Sigmoid colon (tissue), 7 donors: ENCODE data around the gene USP22. TPM values are rescaled to one million over a fixed set of nuclear protein-coding genes. Genes with fewer than 3 reads are reported as not detected.

ENCODE experiments used
- DNase-seq: peaks from one replicate; pipeline ENCODE4 v3.0.0-alpha.2; 2019
- H3K27ac ChIP-seq, 4 donors: fragments of 200-600 bp; sonication (generic); one replicate each; pipeline ENCODE4 v1.5.1; 2016 to 2019; ENCODE audit warnings: mild to moderate bottlenecking in 1 of 4
- H3K27me3 ChIP-seq, 3 donors: fragments of 200-600 bp; sonication (generic); one replicate each; pipeline ENCODE4 v1.5.1; 2019; ENCODE audit warnings: mild to moderate bottlenecking in 1 of 3
- H3K36me3 ChIP-seq, 4 donors: fragments of 200-600 bp; sonication (generic); one replicate each; pipeline ENCODE4 v1.5.1; 2016 to 2019
- H3K4me1 ChIP-seq, 4 donors: fragments of 200-600 bp; sonication (generic); one replicate each; pipeline ENCODE4 v1.5.1; 2017 to 2019
- H3K4me3 ChIP-seq, 4 donors: fragments of 200-600 bp; sonication (generic); one replicate each; pipeline ENCODE4 v1.5.1; 2017 to 2019; ENCODE audit warnings: mild to moderate bottlenecking in 2 of 4, moderate library complexity in 1 of 4
- H3K9me3 ChIP-seq, 4 donors: fragments of 200-600 bp in 3 of 4; sonication (generic) in 3 of 4; one replicate each; pipeline versions ENCODE4 v1.5.1 to v1.6.1; 2013 to 2019
- EP300 ChIP-seq, 4 donors: sonication (generic); formaldehyde crosslinking; IDR thresholded peaks; one replicate each; pipeline ENCODE4 v1.6.1; 2017; ENCODE audit warnings: antibody characterized with exemption in 4 of 4
- POLR2A ChIP-seq, 2 donors: fragments of 450-650 bp; IDR thresholded peaks; one replicate each; pipeline ENCODE4 v1.6.1; 2016; ENCODE audit warnings: antibody characterized with exemption in 2 of 2, mild to moderate bottlenecking in 2 of 2, moderate library complexity in 2 of 2
- POLR2AphosphoS5 ChIP-seq, 4 donors: sonication (generic); formaldehyde crosslinking; IDR thresholded peaks; one replicate each; pipeline ENCODE4 v1.6.1; 2017; ENCODE audit warnings: antibody characterized with exemption in 4 of 4
- WGBS, 2 donors: extraction: QIAGEN DNeasy Blood & Tissue Kit; methylation state at CpG; one replicate each; pipeline ENCODE4 v1.1.7; 2013; 5-methylcytosine and 5-hydroxymethylcytosine counted together
- intact Hi-C: fragments of 100-400 bp; cut with DNase I; formaldehyde crosslinking; loops from one replicate; pipeline ENCODE4 v1.15.1; 2023
- polyA plus RNA-seq, 3 donors: library from polyadenylated mRNA; stranded (reverse); fragments of 200-250 nt; gene quantifications; one replicate each; pipeline ENCODE4 v1.2.3, GENCODE V29; 2013
- total RNA-seq, 4 donors: library from RNA; depleted of rRNA; stranded (reverse); fragments of >200 nt; gene quantifications; one replicate each; pipeline ENCODE4 v1.1.0, GENCODE V29; 2016
- TF ChIP-seq, protein P1 (sequence below), 4 experiments: fragments of 450-650 bp in 3 of 4; fragments of 200-600 bp in 1 of 4; IDR thresholded peaks; one replicate each; pipeline ENCODE4 v1.5.1; 2016 to 2019; ENCODE audit warnings: antibody characterized with exemption in 4 of 4, mild to moderate bottlenecking in 3 of 4, moderate library complexity in 2 of 4
- donor health status: healthy with polysubstance abuse.
- donor health status: Bipolar disorder and iron deficiency.
- donor health status: healthy.

USP22 gene
- total and polyA plus RNA-seq, 7 donors = 25.2 to 84.2 (median 71.2) TPM

DNA sequence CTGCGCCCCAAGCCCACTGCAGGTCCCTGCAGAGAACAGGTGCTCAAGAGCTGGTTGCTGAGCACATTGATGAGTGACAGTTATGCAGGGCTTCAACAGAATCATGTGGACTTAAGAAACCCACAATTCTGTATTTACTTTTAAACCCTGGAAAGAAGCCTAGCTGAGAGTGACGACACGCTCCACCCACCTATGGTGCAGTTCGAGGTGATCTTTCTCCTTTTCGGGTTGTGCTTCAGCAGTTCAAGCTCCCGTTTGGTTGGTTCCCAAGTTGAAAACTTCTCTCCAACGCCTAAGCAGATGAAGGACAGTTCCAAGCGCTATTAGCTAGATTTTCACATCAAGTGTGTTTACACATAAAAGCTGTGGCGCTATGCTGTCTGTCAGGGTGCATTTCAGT lies 23.9 kb downstream of the USP22 start:
- peak overlapping the region; percentile 59 to 79 (median 60) for H3K27ac ChIP-seq
- TF ChIP-seq POLR2A (IDR thresholded peaks at IDR 0.05) (no peak), POLR2AphosphoS5 (IDR thresholded peaks at IDR 0.05) (peak in 2 of 4 donors; percentile 37 to 46), EP300 (IDR thresholded peaks at IDR 0.05) (peak in 2 of 4 donors; percentile 10 to 29)
- intact Hi-C loops = no loop called here
- peaks cover 36 to 78% (median 62%) of the 10 kb centered on the region in 4 donors for H3K36me3 ChIP-seq
- H3K9me3 ChIP-seq = no peaks in the 10 kb centered on the region
- H3K27me3 ChIP-seq = no peaks in the 10 kb centered on the region
- peak; percentile 66 for DNase-seq
- no peak overlapping the region for H3K4me3 ChIP-seq
- WGBS, 2 donors = 84 to 90% methylated on average over 9 of the region's 9 CpGs
- peaks cover 0 to 55% (median 40%) of the 10 kb centered on the region in 4 donors for H3K4me1 ChIP-seq

DNA sequence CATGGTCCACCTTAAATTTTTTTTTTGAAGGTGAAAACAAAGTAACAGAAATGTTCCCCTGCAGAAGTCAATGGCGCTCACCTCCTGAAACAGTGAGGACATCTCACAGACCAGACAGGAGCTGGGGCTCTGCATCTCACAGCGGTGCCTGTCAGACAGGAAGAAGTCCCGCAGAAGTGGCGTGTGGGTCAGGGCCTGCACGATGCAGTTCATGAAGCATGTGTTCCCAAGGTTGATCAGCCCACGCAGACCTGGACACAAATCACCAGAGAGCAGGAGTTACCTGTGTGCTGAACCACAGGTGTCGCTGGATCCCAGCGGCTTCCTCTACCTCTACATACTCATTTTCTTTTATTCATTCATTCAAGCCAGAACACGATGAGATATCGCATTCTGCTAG lies 24.9 kb downstream of the USP22 start:
- no peaks in the 10 kb centered on the region for H3K9me3 ChIP-seq
- peaks cover 36 to 88% (median 62%) of the 10 kb centered on the region in 4 donors for H3K36me3 ChIP-seq
- H3K4me3 ChIP-seq = no peak overlapping the region
- TF ChIP-seq POLR2AphosphoS5 (IDR thresholded peaks at IDR 0.05) (no peak), POLR2A (IDR thresholded peaks at IDR 0.05) (no peak), EP300 (IDR thresholded peaks at IDR 0.05) (no peak)
- TF ChIP-seq, protein P1, sequence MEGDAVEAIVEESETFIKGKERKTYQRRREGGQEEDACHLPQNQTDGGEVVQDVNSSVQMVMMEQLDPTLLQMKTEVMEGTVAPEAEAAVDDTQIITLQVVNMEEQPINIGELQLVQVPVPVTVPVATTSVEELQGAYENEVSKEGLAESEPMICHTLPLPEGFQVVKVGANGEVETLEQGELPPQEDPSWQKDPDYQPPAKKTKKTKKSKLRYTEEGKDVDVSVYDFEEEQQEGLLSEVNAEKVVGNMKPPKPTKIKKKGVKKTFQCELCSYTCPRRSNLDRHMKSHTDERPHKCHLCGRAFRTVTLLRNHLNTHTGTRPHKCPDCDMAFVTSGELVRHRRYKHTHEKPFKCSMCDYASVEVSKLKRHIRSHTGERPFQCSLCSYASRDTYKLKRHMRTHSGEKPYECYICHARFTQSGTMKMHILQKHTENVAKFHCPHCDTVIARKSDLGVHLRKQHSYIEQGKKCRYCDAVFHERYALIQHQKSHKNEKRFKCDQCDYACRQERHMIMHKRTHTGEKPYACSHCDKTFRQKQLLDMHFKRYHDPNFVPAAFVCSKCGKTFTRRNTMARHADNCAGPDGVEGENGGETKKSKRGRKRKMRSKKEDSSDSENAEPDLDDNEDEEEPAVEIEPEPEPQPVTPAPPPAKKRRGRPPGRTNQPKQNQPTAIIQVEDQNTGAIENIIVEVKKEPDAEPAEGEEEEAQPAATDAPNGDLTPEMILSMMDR (IDR thresholded peaks at IDR 0.05) = no peak
- H3K27me3 ChIP-seq = no peaks in the 10 kb centered on the region
- peaks cover 0 to 52% (median 34%) of the 10 kb centered on the region in 4 donors for H3K4me1 ChIP-seq
- intact Hi-C loops = no loop called here
- 82 to 90% methylated on average over 10 of the region's 10 CpGs for WGBS, 2 donors
- H3K27ac ChIP-seq = peak overlapping the region in 3 of 4 donors; percentile 39 to 79 (median 59)
- peak; percentile 50 for DNase-seq

DNA sequence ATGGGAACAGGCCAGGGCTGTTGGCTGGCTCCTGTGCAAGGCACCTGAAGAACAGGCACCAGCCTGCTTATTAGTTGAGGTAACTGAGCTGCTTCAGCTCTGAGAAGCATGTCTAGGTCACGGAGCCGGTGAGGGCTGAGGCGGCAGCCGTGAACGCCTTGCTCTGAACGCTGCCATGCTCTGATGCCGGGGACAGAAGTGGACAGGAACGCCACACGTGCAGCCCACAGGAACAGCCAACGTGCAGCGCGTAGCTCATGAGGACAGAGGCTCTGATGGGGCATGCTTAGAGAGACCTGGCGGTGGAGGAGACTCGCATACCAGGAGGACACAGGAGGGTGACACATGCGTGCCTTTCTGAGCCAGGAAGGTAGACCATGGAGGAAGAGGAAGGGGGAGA lies 25.6 kb downstream of the USP22 start:
- intact Hi-C loops = no loop called here
- WGBS, 2 donors = 94 to 96% methylated on average over 15 of the region's 15 CpGs
- Histone ChIP-seq H3K36me3 (peaks cover 39 to 94% (median 68%) of the 10 kb centered on the region in 4 donors), H3K27ac (peak overlapping the region in 1 of 4 donors; percentile 79), H3K27me3 (no peaks in the 10 kb centered on the region), H3K4me1 (peaks cover 0 to 54% (median 35%) of the 10 kb centered on the region in 4 donors), H3K4me3 (no peak overlapping the region), H3K9me3 (no peaks in the 10 kb centered on the region)
- peak; percentile 56 for DNase-seq
- TF ChIP-seq POLR2A (IDR thresholded peaks at IDR 0.05) = no peak
- TF ChIP-seq POLR2AphosphoS5 (IDR thresholded peaks at IDR 0.05) = peak in 1 of 4 donors; percentile 24
- TF ChIP-seq EP300 (IDR thresholded peaks at IDR 0.05) = no peak

DNA sequence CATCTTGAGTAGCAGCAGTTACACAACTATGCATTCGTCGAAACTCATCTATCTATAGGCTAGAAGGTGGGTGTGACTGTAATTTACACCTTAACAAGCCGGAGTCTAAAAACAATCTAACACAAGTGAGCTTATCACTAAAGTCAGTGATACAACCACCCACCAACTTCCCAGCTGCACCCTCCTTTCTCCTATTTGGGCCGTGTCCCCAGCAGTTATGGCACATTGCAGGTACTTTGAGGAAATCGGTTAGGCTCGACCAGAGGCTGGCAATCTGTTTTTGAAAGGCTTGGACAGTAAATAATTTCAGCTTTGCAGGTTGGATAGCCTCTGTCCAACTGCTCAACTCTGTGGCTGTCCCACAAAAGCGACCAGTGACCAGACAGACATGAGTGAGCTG lies 26.0 kb downstream of the USP22 start:
- Histone ChIP-seq H3K27ac (no peak overlapping the region), H3K36me3 (peaks cover 43 to 98% (median 72%) of the 10 kb centered on the region in 4 donors), H3K9me3 (no peaks in the 10 kb centered on the region), H3K27me3 (no peaks in the 10 kb centered on the region), H3K4me3 (no peak overlapping the region), H3K4me1 (peaks cover 0 to 51% (median 35%) of the 10 kb centered on the region in 4 donors)
- TF ChIP-seq POLR2A (IDR thresholded peaks at IDR 0.05) (no peak), EP300 (IDR thresholded peaks at IDR 0.05) (no peak), POLR2AphosphoS5 (IDR thresholded peaks at IDR 0.05) (no peak)
- TF ChIP-seq, protein P1 (IDR thresholded peaks at IDR 0.05) = no peak
- DNase-seq = no peak
- intact Hi-C loops = no loop called here
- 88 to 93% methylated on average over 7 of the region's 7 CpGs for WGBS, 2 donors

DNA sequence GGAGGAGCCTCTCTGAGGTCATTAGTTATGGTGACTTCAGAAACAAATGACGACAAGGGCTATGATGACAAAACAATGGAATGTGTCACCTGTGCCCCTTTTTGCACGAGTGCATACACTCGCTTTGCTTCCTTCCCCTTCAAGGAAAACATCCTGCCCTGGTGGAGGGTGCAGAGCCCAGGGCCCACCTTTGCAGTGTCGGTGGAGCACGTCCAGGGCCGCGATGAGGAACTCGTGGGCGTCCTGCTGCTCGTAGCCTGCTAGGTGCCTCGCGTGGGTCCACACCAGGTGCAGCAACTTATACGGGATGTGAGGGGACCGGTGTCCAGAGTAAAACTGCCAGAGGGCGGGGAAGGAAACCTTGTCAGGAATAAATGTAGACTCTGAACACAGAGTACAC lies 27.2 kb downstream of the USP22 start:
- WGBS, 2 donors = 83 to 89% methylated on average over 15 of the region's 15 CpGs
- H3K36me3 ChIP-seq = peaks cover 50 to 100% (median 76%) of the 10 kb centered on the region in 4 donors
- peak; percentile 54 for DNase-seq
- no peak overlapping the region for H3K4me3 ChIP-seq
- TF ChIP-seq EP300 (IDR thresholded peaks at IDR 0.05) (no peak), POLR2A (IDR thresholded peaks at IDR 0.05) (no peak), POLR2AphosphoS5 (IDR thresholded peaks at IDR 0.05) (no peak)
- TF ChIP-seq, protein P1 (IDR thresholded peaks at IDR 0.05) = no peak
- H3K27ac ChIP-seq = peak overlapping the region in 2 of 4 donors; percentile 16 to 17
- peaks cover 0 to 38% (median 24%) of the 10 kb centered on the region in 4 donors for H3K4me1 ChIP-seq
- H3K27me3 ChIP-seq = no peaks in the 10 kb centered on the region
- intact Hi-C loops = no loop called here
- no peaks in the 10 kb centered on the region for H3K9me3 ChIP-seq
